Osteocyte (in vitro differentiated cells): ENCODE measurements around the gene PACSIN2. TPM values are rescaled to one million over a fixed set of nuclear protein-coding genes. Genes with fewer than 3 reads are reported as not detected.

ENCODE experiments used
- DNase-seq: peaks from one replicate; pipeline ENCODE4 v3.0.0; 2021; ENCODE audit warnings: mixed read lengths; ENCODE audit not compliant: unreplicated experiment; ENCODE audit errors: extremely low spot score
- H3K27ac Mint-ChIP-seq: one replicate; pipeline ENCODE4 v1.8.0; 2021; ENCODE audit warnings: mild to moderate bottlenecking, mixed read lengths; ENCODE audit not compliant: unreplicated experiment
- H3K27me3 Mint-ChIP-seq: one replicate; pipeline ENCODE4 v1.8.0; 2021; ENCODE audit warnings: mixed read lengths; ENCODE audit not compliant: unreplicated experiment
- H3K36me3 Mint-ChIP-seq: one replicate; pipeline ENCODE4 v1.8.0; 2021; ENCODE audit warnings: mixed read lengths; ENCODE audit not compliant: unreplicated experiment
- H3K4me1 Mint-ChIP-seq: one replicate; pipeline ENCODE4 v1.8.0; 2021; ENCODE audit warnings: mixed read lengths; ENCODE audit not compliant: unreplicated experiment
- H3K4me3 Mint-ChIP-seq: one replicate; pipeline ENCODE4 v1.8.0; 2021; ENCODE audit warnings: mild to moderate bottlenecking, moderate library complexity, mixed read lengths; ENCODE audit not compliant: unreplicated experiment
- H3K9me3 Mint-ChIP-seq: one replicate; pipeline ENCODE4 v1.8.0; 2021; ENCODE audit warnings: mixed read lengths; ENCODE audit not compliant: unreplicated experiment
- total RNA-seq: library from RNA; stranded (reverse); gene quantifications from 2 replicates; pipeline ENCODE4 v1.2.1, GENCODE V29; 2021
- TF ChIP-seq, protein P1 (sequence below): fragments of 200-600 bp; sonication (generic); IDR thresholded peaks from 2 replicates; pipeline ENCODE4 v1.5.0; 2021; ENCODE audit warnings: antibody characterized with exemption, mild to moderate bottlenecking, moderate library complexity

Gene PACSIN2
- total RNA-seq, 1 donor from 2014 or later, result 51.7 TPM

DNA sequence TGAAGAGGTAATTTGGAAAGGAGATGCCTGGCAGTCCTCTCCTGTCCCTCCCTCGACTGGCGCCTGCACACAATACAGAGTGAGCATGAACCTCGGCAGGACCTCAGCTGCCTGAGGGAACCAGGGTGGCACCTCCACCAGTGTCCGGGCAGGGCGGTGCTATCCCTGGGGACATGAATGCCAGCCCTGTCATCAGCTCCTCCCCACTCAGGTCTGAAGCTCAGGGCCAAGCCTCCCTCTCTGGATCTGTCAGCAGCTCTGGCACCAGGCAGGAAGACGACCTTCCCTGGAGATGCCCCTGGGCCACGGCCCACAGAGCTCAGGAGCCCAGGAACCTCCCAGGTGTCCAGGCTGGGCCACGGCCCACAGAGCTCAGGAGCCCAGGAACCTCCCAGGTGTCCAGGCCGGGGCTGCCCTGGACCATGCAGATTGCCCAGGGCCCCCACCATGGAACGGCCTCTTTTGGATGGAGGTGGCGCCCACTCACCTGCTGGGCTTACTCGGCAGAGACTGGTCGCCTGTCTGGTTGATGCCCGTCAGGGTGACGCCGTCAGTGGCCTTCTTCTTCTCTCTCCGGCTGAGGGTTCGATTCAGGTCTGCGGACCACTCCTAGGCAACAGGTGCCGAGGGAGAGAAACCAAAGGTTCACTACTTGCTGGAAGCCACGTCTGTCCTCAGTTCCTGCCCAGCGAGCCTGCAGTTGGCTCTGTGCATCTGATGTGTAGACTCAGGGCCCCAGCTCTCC lies 136.2 kb downstream of the PACSIN2 start:
- Mint-ChIP-seq H3K9me3 (no peaks in the 10 kb centered on the region), H3K36me3 (peaks cover 31% of the 10 kb centered on the region), H3K4me1 (no peaks in the 10 kb centered on the region), H3K27me3 (no peaks in the 10 kb centered on the region), H3K4me3 (no peak overlapping the region), H3K27ac (no peak overlapping the region)
- no peak for DNase-seq
- TF ChIP-seq, protein P1, sequence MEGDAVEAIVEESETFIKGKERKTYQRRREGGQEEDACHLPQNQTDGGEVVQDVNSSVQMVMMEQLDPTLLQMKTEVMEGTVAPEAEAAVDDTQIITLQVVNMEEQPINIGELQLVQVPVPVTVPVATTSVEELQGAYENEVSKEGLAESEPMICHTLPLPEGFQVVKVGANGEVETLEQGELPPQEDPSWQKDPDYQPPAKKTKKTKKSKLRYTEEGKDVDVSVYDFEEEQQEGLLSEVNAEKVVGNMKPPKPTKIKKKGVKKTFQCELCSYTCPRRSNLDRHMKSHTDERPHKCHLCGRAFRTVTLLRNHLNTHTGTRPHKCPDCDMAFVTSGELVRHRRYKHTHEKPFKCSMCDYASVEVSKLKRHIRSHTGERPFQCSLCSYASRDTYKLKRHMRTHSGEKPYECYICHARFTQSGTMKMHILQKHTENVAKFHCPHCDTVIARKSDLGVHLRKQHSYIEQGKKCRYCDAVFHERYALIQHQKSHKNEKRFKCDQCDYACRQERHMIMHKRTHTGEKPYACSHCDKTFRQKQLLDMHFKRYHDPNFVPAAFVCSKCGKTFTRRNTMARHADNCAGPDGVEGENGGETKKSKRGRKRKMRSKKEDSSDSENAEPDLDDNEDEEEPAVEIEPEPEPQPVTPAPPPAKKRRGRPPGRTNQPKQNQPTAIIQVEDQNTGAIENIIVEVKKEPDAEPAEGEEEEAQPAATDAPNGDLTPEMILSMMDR, result no peak

DNA sequence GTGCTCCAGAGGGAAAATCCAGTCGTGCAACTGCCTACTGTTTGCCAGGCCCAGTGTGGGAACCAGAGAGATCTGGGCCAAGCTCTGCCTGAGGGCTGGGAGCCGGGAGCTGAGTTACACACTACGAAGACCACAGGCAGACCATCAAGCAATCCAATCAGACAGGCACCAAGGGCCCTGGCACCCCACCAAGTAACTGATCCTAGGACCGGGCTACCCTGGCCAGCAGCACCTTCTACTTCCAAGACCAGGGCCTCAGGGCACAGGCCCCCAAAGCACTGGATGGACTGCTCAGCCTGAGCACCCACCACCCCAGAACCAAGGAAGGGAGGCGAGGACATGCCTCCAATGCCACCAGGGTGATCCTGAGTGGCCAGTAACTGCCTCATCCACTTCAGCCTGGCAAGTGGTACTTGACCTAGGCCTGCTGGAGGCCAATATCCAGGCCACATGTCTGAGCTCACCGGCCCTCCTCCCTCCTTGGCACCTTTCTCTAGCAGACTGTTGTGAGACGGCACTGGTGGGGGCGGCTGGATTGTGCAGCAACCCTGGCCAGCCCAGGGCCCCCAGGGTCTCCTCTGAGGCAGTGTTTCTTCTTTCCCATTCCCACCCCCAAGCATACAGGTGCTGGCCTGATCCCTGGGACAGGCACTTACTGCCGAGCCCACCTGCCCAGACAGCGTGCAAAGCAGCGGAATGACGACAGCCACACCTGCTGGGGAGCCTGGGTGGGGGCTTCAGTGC lies 137.2 kb downstream of the PACSIN2 start:
- no peak overlapping the region for H3K27ac Mint-ChIP-seq
- TF ChIP-seq, protein P1, result no peak
- H3K27me3 Mint-ChIP-seq, result no peaks in the 10 kb centered on the region
- no peak for DNase-seq
- peaks cover 5% of the 10 kb centered on the region for H3K4me1 Mint-ChIP-seq
- H3K9me3 Mint-ChIP-seq, result no peaks in the 10 kb centered on the region
- peaks cover 27% of the 10 kb centered on the region for H3K36me3 Mint-ChIP-seq
- H3K4me3 Mint-ChIP-seq, result no peak overlapping the region

DNA sequence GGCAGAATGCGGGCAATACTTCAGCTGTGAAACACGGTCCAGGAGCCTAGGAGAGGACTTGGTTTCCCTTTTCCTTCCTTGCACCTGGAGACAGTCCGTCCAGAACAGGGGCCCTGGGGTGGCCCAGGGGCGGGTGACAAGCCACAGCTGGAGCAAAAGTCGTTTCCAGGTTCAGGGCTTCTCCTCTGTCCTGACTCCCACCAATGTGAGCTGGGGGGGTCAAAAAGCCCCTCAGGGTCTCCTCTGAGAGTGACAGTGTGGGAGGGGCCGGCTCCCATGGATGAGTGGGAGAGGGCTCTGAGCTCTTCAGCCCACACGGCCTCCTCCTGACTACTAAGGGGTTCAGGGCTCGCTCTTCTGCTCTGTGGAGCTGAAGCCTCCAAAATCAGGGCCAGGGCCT lies 137.8 kb downstream of the PACSIN2 start:
- DNase-seq, result no peak
- peaks cover 5% of the 10 kb centered on the region for H3K4me1 Mint-ChIP-seq
- TF ChIP-seq, protein P1, result no peak
- no peak overlapping the region for H3K4me3 Mint-ChIP-seq
- no peaks in the 10 kb centered on the region for H3K27me3 Mint-ChIP-seq
- H3K9me3 Mint-ChIP-seq, result no peaks in the 10 kb centered on the region
- peaks cover 25% of the 10 kb centered on the region for H3K36me3 Mint-ChIP-seq
- no peak overlapping the region for H3K27ac Mint-ChIP-seq

DNA sequence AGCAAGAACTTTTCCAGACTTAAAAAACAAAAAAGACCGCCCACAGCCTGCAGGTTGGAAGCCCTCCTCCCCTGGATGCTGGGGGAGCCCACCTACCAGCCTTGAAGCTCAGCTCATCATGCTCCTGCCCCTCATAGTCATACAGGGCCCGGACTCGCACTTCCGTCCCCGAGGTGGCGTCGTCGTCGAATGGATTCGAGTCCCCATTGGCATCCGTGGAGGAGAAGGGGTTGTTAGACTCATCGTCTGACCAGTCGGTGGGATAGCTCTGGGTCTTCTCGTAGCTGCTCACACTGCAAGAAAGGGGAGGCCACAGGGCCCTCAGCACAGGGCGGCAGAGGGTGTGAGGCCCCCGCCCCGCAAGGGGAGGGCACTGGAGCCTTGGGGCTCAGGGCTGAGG lies 138.9 kb downstream of the PACSIN2 start:
- H3K4me1 Mint-ChIP-seq, result peaks cover 5% of the 10 kb centered on the region
- H3K4me3 Mint-ChIP-seq, result no peak overlapping the region
- TF ChIP-seq, protein P1, result no peak
- no peaks in the 10 kb centered on the region for H3K9me3 Mint-ChIP-seq
- H3K27me3 Mint-ChIP-seq, result no peaks in the 10 kb centered on the region
- no peak overlapping the region for H3K27ac Mint-ChIP-seq
- H3K36me3 Mint-ChIP-seq, result peaks cover 28% of the 10 kb centered on the region
- DNase-seq, result no peak

DNA sequence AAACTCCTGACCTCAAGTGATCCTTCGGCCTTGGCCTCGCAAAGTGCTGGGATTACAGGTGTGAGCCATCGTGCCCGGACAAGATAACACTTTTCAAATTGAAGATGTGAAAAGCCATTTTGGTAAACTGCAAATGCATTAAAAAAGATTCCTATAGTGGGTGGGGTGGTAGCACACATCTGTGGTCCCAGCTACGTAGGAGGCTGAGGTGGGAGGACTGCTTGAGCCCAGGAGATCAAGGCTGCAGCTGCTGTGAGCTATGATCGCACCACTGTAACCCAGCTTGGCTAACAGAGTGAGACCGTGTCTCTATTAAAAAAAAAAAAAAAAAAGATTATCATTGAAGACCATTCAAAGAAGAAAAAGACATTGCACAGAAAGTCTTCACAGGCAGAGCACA lies 140.9 kb downstream of the PACSIN2 start:
- DNase-seq, result no peak
- Mint-ChIP-seq H3K27ac (no peak overlapping the region), H3K36me3 (peaks cover 30% of the 10 kb centered on the region), H3K4me1 (peaks cover 7% of the 10 kb centered on the region), H3K27me3 (no peaks in the 10 kb centered on the region), H3K4me3 (no peak overlapping the region), H3K9me3 (no peaks in the 10 kb centered on the region)
- TF ChIP-seq, protein P1, result no peak
